Measurements from ENCODE around the gene PRKRIP1. TPM values are rescaled to one million over a fixed set of nuclear protein-coding genes. Genes with fewer than 3 reads are reported as not detected.
A peak's percentile ranks its signal among the peaks of the same experiment; 100 is the strongest.
"Not testable (repeated sequence)": the region's sequence is repeated elsewhere in the genome, so short reads cannot be mapped to it uniquely, and the experiment has no call there.

Gene PRKRIP1
- polyA plus RNA-seq, 4 donors: 17.5 to 28.1 (median 20.1) TPM

DNA sequence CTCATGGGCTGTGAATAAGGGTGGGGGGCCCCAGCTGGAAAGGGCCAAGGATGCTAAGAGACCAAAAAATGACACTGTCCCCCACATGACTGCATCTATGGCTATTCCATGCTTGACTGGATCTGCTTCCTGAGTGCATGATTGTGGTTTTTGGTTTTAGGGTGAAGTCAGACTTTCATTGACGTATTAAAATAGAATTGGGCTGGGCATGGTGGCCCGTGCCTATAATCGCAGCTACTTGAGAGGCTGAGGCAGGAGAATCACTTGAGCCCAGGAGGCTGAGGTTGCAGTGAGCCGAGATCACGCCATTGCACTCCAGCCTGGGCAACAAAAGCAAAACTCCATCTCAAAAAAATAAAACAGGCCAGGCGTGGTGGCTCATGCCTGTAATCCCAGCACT, 12.4 kb downstream of the PRKRIP1 start:
- DNase-seq; H3K27ac ChIP-seq (ENCODE audit: low read depth in 1 of 3, low read length in 2 of 3); H3K4me3 ChIP-seq (ENCODE audit: low read depth in 1 of 3, low read length in 3 of 3); FAIRE-seq; H3K4me1 ChIP-seq (ENCODE audit: control insufficient read depth in 3 of 3, insufficient read depth in 2 of 3, low read depth in 1 of 3, low read length in 2 of 3); H3K27me3 ChIP-seq (ENCODE audit: control insufficient read depth in 3 of 3, insufficient read depth in 3 of 3, low read length in 3 of 3); H3K9me3 ChIP-seq (ENCODE audit: control insufficient read depth in 2 of 2, insufficient read depth in 1 of 2, low read depth in 1 of 2, low read length in 1 of 2): not testable (repeated sequence)
- H3K36me3 ChIP-seq (ENCODE audit: control insufficient read depth in 3 of 3, insufficient read depth in 2 of 3, low read depth in 1 of 3, low read length in 3 of 3): peaks cover 17 to 87% (median 26%) of the 10 kb centered on the region in 3 donors
- 91 to 97% (median 96%) methylated on average over 6 of the region's 6 CpGs for WGBS, 3 donors

DNA sequence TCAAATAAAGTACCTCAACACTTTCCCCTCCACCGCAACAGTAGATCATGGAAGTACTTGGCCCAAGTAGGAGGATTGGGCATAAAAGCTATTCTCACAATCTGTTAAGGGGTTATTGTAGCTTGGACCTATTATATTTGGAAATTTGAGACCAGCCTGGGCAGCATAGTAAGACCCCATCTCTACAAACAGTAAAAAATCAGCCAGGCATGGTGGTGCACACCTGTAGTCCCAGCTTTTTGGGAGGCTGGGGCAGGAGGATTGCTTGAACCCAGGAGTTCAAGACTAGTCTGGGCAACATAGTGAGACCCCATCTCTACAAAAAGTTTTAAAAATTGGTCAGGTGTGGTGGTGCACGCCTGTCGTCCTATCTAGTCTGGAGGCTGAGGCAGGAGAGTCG, 13.2 kb downstream of the PRKRIP1 start:
- Histone ChIP-seq H3K4me1 (ENCODE audit: control insufficient read depth in 3 of 3, insufficient read depth in 2 of 3, low read depth in 1 of 3, low read length in 2 of 3) (no peaks in the 10 kb centered on the region), H3K27ac (ENCODE audit: low read depth in 1 of 3, low read length in 2 of 3) (no peak overlapping the region), H3K4me3 (ENCODE audit: low read depth in 1 of 3, low read length in 3 of 3) (no peak overlapping the region), H3K9me3 (ENCODE audit: control insufficient read depth in 2 of 2, insufficient read depth in 1 of 2, low read depth in 1 of 2, low read length in 1 of 2) (peaks cover 0 to 6% of the 10 kb centered on the region in 2 donors), H3K36me3 (ENCODE audit: control insufficient read depth in 3 of 3, insufficient read depth in 2 of 3, low read depth in 1 of 3, low read length in 3 of 3) (peaks cover 17 to 83% (median 23%) of the 10 kb centered on the region in 3 donors), H3K27me3 (ENCODE audit: control insufficient read depth in 3 of 3, insufficient read depth in 3 of 3, low read length in 3 of 3) (no peaks in the 10 kb centered on the region)
- no peak for DNase-seq
- FAIRE-seq: no peak
- 98 to 99% (median 99%) methylated on average over 4 of the region's 4 CpGs for WGBS, 3 donors

DNA sequence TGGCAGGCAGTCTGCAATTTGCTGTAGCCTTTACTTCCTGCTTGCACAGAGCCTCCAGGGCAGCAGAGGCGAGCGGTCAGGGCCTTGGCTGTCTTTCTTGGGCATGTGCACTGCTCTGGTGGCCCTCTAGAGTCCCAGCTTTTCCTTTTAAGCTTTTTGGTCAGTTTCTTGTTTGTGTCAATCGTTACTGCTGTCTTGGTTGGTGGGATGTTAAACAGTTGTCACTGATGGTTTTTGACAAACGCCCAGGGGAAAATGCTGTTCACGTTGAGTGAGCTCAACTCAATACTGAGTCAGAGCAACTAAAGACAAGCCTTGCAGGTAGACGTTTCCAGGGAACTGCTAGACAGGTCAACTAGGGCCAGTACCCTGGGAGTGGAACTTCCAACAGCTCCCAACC, 14.0 kb downstream of the PRKRIP1 start:
- WGBS, 3 donors: 73 to 78% (median 77%) methylated on average over 6 of the region's 6 CpGs
- H3K36me3 ChIP-seq (ENCODE audit: control insufficient read depth in 3 of 3, insufficient read depth in 2 of 3, low read depth in 1 of 3, low read length in 3 of 3): peaks cover 17 to 82% (median 22%) of the 10 kb centered on the region in 3 donors
- no peak for FAIRE-seq

DNA sequence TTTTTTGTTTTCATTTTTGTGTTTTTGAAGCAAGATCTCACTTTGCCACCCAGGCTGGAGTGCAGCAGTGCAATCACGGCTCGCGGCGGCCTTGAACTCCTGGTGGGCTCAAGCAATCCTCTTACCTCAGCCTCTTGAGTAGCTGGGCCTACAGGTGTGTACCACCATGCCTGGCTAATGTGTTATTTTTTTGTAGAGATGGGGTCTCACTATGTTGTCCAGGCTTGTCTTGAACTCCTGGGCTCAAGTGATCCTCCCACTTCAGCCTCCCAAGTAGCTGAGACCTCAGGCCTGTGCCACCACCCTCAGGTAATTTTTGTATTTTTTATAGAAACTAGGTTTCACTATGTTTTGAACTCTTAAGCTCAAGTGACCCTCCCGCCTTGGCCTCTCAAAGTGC, 14.8 kb downstream of the PRKRIP1 start:
- no peak overlapping the region for H3K4me3 ChIP-seq (ENCODE audit: low read depth in 1 of 3, low read length in 3 of 3)
- no peak overlapping the region for H3K27ac ChIP-seq (ENCODE audit: low read depth in 1 of 3, low read length in 2 of 3)
- peaks cover 13 to 81% (median 21%) of the 10 kb centered on the region in 3 donors for H3K36me3 ChIP-seq (ENCODE audit: control insufficient read depth in 3 of 3, insufficient read depth in 2 of 3, low read depth in 1 of 3, low read length in 3 of 3)
- H3K27me3 ChIP-seq (ENCODE audit: control insufficient read depth in 3 of 3, insufficient read depth in 3 of 3, low read length in 3 of 3): no peaks in the 10 kb centered on the region
- no peak for DNase-seq
- no peak for FAIRE-seq
- peaks cover 0 to 6% of the 10 kb centered on the region in 2 donors for H3K9me3 ChIP-seq (ENCODE audit: control insufficient read depth in 2 of 2, insufficient read depth in 1 of 2, low read depth in 1 of 2, low read length in 1 of 2)
- 96 to 99% (median 99%) methylated on average over 5 of the region's 5 CpGs for WGBS, 3 donors
- H3K4me1 ChIP-seq (ENCODE audit: control insufficient read depth in 3 of 3, insufficient read depth in 2 of 3, low read depth in 1 of 3, low read length in 2 of 3): no peaks in the 10 kb centered on the region

More for the DNA sequence above, 14.0 kb downstream of the PRKRIP1 start:
- Histone ChIP-seq H3K4me3 (ENCODE audit: low read depth in 1 of 3, low read length in 3 of 3) (no peak overlapping the region), H3K27me3 (ENCODE audit: control insufficient read depth in 3 of 3, insufficient read depth in 3 of 3, low read length in 3 of 3) (no peaks in the 10 kb centered on the region), H3K9me3 (ENCODE audit: control insufficient read depth in 2 of 2, insufficient read depth in 1 of 2, low read depth in 1 of 2, low read length in 1 of 2) (peaks cover 0 to 6% of the 10 kb centered on the region in 2 donors), H3K27ac (ENCODE audit: low read depth in 1 of 3, low read length in 2 of 3) (no peak overlapping the region), H3K4me1 (ENCODE audit: control insufficient read depth in 3 of 3, insufficient read depth in 2 of 3, low read depth in 1 of 3, low read length in 2 of 3) (no peaks in the 10 kb centered on the region)
- no peak for DNase-seq

DNA sequence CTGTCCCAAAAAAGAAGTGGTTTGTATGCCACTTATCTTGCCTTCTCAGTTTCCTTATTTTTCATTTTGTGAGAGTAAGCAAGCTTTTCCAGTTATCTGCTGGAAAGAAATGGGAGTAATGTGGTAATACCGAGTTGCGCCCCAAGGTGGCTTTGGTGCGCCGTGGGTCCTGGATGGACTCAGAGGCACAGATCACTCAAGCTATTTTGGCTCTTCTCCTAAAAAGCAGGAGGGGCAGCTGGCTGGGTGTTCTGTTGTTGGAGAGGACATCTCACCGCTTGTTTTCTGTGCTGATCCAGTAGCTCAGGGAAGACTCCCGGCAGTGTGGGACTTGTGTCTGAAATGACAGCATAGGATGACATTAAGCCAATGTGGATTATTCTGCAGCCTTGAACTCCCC, 16.4 kb downstream of the PRKRIP1 start:
- Histone ChIP-seq H3K27me3 (ENCODE audit: control insufficient read depth in 3 of 3, insufficient read depth in 3 of 3, low read length in 3 of 3) (no peaks in the 10 kb centered on the region), H3K9me3 (ENCODE audit: control insufficient read depth in 2 of 2, insufficient read depth in 1 of 2, low read depth in 1 of 2, low read length in 1 of 2) (peaks cover 0 to 6% of the 10 kb centered on the region in 2 donors), H3K4me3 (ENCODE audit: low read depth in 1 of 3, low read length in 3 of 3) (no peak overlapping the region), H3K36me3 (ENCODE audit: control insufficient read depth in 3 of 3, insufficient read depth in 2 of 3, low read depth in 1 of 3, low read length in 3 of 3) (peaks cover 10 to 81% (median 15%) of the 10 kb centered on the region in 3 donors), H3K4me1 (ENCODE audit: control insufficient read depth in 3 of 3, insufficient read depth in 2 of 3, low read depth in 1 of 3, low read length in 2 of 3) (no peaks in the 10 kb centered on the region), H3K27ac (ENCODE audit: low read depth in 1 of 3, low read length in 2 of 3) (no peak overlapping the region)
- 64 to 77% (median 77%) methylated on average over 6 of the region's 6 CpGs for WGBS, 3 donors
- no peak for FAIRE-seq
- DNase-seq: no peak

DNA sequence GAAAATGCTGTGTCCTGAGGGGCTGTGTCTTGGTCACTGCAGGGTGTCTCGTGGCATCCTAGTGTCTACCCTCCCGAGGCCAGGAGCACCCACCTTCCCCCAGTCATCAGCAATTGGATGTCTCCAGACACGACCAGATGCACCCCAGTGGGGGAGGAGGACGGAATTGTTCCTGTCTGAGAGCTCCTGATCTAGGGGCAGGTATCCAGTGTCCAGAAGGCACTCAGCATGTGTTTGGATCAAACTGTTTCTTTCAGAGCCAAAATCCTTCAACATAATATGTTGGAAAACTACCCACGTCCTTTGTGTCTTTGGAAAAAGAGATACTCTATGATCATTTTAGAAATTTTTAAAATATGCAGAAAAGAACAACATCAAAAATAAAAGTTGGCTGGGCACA, 16.9 kb downstream of the PRKRIP1 start:
- Histone ChIP-seq H3K36me3 (ENCODE audit: control insufficient read depth in 3 of 3, insufficient read depth in 2 of 3, low read depth in 1 of 3, low read length in 3 of 3) (peaks cover 4 to 79% (median 13%) of the 10 kb centered on the region in 3 donors), H3K4me3 (ENCODE audit: low read depth in 1 of 3, low read length in 3 of 3) (no peak overlapping the region), H3K27me3 (ENCODE audit: control insufficient read depth in 3 of 3, insufficient read depth in 3 of 3, low read length in 3 of 3) (no peaks in the 10 kb centered on the region), H3K4me1 (ENCODE audit: control insufficient read depth in 3 of 3, insufficient read depth in 2 of 3, low read depth in 1 of 3, low read length in 2 of 3) (no peaks in the 10 kb centered on the region), H3K9me3 (ENCODE audit: control insufficient read depth in 2 of 2, insufficient read depth in 1 of 2, low read depth in 1 of 2, low read length in 1 of 2) (peaks cover 0 to 6% of the 10 kb centered on the region in 2 donors), H3K27ac (ENCODE audit: low read depth in 1 of 3, low read length in 2 of 3) (no peak overlapping the region)
- no peak for DNase-seq
- WGBS, 3 donors: 81 to 89% (median 87%) methylated on average over 5 of the region's 5 CpGs
- no peak for FAIRE-seq

DNA sequence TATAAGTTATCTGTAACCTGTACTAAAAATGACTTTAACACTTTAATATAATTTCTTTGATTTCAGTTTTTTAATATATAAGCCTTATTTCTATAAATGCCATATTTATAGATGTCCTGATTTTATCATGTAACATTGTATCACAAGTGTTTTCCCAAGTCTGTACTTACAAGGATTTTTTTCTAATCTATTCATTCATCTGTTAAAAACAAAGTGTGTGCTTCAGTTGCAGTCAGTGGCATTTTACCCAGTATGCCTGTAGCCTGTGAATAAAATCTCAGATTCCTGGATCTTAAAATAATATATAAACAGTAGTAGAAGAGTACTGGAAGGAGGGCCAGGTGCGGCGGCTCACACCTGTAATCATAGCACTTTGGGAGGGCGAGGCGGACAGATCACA, 17.4 kb downstream of the PRKRIP1 start:
- Histone ChIP-seq H3K36me3 (ENCODE audit: control insufficient read depth in 3 of 3, insufficient read depth in 2 of 3, low read depth in 1 of 3, low read length in 3 of 3) (peaks cover 3 to 74% (median 8%) of the 10 kb centered on the region in 3 donors), H3K27ac (ENCODE audit: low read depth in 1 of 3, low read length in 2 of 3) (no peak overlapping the region), H3K4me3 (ENCODE audit: low read depth in 1 of 3, low read length in 3 of 3) (no peak overlapping the region), H3K9me3 (ENCODE audit: control insufficient read depth in 2 of 2, insufficient read depth in 1 of 2, low read depth in 1 of 2, low read length in 1 of 2) (peaks cover 0 to 6% of the 10 kb centered on the region in 2 donors), H3K4me1 (ENCODE audit: control insufficient read depth in 3 of 3, insufficient read depth in 2 of 3, low read depth in 1 of 3, low read length in 2 of 3) (no peaks in the 10 kb centered on the region), H3K27me3 (ENCODE audit: control insufficient read depth in 3 of 3, insufficient read depth in 3 of 3, low read length in 3 of 3) (no peaks in the 10 kb centered on the region)
- WGBS, 3 donors: 86 to 97% (median 92%) methylated on average over 4 of the region's 4 CpGs
- FAIRE-seq (no peak), DNase-seq (no peak)

DNA sequence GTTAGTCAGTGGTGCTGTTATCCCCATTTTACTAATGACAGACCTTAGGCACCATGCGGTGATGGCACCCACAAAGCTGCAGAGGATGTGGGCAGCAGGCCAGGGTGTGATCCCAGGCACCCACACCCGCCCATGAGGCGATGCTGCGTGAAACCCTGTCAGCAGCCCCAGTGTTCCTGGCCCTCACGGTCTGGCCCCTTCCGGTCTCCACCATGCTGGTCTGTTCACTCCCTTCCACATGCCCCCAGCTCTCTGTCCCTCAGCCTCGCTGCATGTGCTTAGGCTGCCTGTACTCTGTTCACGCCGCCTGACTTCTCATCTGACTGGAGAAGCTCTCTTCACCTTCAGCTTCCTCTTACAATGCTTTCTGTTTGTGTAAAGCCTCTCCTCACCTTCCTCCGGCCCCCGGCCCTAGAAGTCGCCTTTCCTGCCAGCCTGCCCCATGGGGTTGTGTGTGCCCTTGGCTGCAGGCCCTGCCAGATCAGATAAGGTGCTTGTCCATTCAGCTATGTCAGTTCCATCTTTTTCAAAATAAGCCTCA, 19.6 kb downstream of the PRKRIP1 start:
- WGBS, 3 donors: 68 to 75% (median 70%) methylated on average over 12 of the region's 12 CpGs
- Histone ChIP-seq H3K27me3 (ENCODE audit: control insufficient read depth in 3 of 3, insufficient read depth in 3 of 3, low read length in 3 of 3) (no peaks in the 10 kb centered on the region), H3K4me3 (ENCODE audit: low read depth in 1 of 3, low read length in 3 of 3) (no peak overlapping the region), H3K36me3 (ENCODE audit: control insufficient read depth in 3 of 3, insufficient read depth in 2 of 3, low read depth in 1 of 3, low read length in 3 of 3) (peaks cover 0 to 72% (median 8%) of the 10 kb centered on the region in 3 donors), H3K9me3 (ENCODE audit: control insufficient read depth in 2 of 2, insufficient read depth in 1 of 2, low read depth in 1 of 2, low read length in 1 of 2) (no peaks in the 10 kb centered on the region), H3K27ac (ENCODE audit: low read depth in 1 of 3, low read length in 2 of 3) (peak overlapping the region in 1 of 3 donors; percentile 84), H3K4me1 (ENCODE audit: control insufficient read depth in 3 of 3, insufficient read depth in 2 of 3, low read depth in 1 of 3, low read length in 2 of 3) (no peaks in the 10 kb centered on the region)
- FAIRE-seq: no peak
- DNase-seq: no peak

DNA sequence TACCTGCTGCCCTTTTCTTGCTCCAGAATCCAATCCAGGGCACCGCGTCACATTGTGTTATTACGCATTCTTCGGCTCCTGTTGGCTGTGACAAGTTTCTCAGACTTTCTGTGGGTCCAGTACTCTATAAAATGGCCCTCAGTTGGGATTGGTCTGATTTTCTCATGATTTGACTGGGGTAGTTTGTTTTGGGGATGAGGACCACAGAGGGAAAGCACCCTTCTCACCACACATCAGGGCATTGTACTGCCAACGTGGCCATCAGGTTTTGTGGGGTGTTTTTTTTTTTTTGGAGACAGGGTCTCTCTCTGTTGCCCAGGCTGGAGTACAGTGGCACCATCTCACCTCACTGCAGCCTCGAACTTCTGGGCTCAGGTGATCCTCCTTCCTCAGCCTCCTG, 20.2 kb downstream of the PRKRIP1 start:
- Histone ChIP-seq H3K4me1 (ENCODE audit: control insufficient read depth in 3 of 3, insufficient read depth in 2 of 3, low read depth in 1 of 3, low read length in 2 of 3) (no peaks in the 10 kb centered on the region), H3K4me3 (ENCODE audit: low read depth in 1 of 3, low read length in 3 of 3) (no peak overlapping the region)

More for the DNA sequence above, 20.2 kb downstream of the PRKRIP1 start:
- H3K9me3 ChIP-seq (ENCODE audit: control insufficient read depth in 2 of 2, insufficient read depth in 1 of 2, low read depth in 1 of 2, low read length in 1 of 2): no peaks in the 10 kb centered on the region
- 85 to 89% (median 88%) methylated on average over 6 of the region's 6 CpGs for WGBS, 3 donors
- DNase-seq (no peak), FAIRE-seq (no peak)
- no peaks in the 10 kb centered on the region for H3K27me3 ChIP-seq (ENCODE audit: control insufficient read depth in 3 of 3, insufficient read depth in 3 of 3, low read length in 3 of 3)
- H3K36me3 ChIP-seq (ENCODE audit: control insufficient read depth in 3 of 3, insufficient read depth in 2 of 3, low read depth in 1 of 3, low read length in 3 of 3): peaks cover 0 to 72% (median 6%) of the 10 kb centered on the region in 3 donors
- peak overlapping the region in 1 of 3 donors; percentile 84 for H3K27ac ChIP-seq (ENCODE audit: low read depth in 1 of 3, low read length in 2 of 3)
